PFSK-1 (cell line): Measurements from ENCODE around the gene TMEM109.

Source experiments
- FOXP2 ChIP-seq: optimal IDR thresholded peaks from 2 replicates; pipeline ENCODE3; 2011; ENCODE audit warnings: borderline replicate concordance, control low read depth, inconsistent platforms; ENCODE audit not compliant: insufficient read depth; ENCODE audit errors: extremely low read length, extremely low read depth
- POLR2AphosphoS5 ChIP-seq: IDR thresholded peaks from 2 replicates; pipeline ENCODE4 v1.6.1; 2012; ENCODE audit warnings: low read depth, mild to moderate bottlenecking, control low read depth, low read length, moderate library complexity
- SIN3A ChIP-seq: IDR thresholded peaks from 2 replicates; pipeline ENCODE4 v1.6.1; 2012; ENCODE audit warnings: mild to moderate bottlenecking, low read length, moderate library complexity, borderline replicate concordance; ENCODE audit not compliant: insufficient read depth
- TAF1 ChIP-seq: IDR thresholded peaks from 2 replicates; pipeline ENCODE4 v1.6.1; 2012; ENCODE audit warnings: low read length, control low read depth, borderline replicate concordance; ENCODE audit not compliant: insufficient read depth
- TF ChIP-seq, protein P1 (sequence below), 2 experiments: IDR thresholded peaks; 2 replicates each; pipeline versions ENCODE4 v1.6.1 to v1.8.0; 2011 to 2012; ENCODE audit warnings: low read depth in 2 of 2, low read length in 2 of 2, control low read depth in 1 of 2, inconsistent platforms in 1 of 2, mild to moderate bottlenecking in 1 of 2, moderate library complexity in 1 of 2; ENCODE audit not compliant: insufficient read depth in 1 of 2

Gene TMEM109

DNA sequence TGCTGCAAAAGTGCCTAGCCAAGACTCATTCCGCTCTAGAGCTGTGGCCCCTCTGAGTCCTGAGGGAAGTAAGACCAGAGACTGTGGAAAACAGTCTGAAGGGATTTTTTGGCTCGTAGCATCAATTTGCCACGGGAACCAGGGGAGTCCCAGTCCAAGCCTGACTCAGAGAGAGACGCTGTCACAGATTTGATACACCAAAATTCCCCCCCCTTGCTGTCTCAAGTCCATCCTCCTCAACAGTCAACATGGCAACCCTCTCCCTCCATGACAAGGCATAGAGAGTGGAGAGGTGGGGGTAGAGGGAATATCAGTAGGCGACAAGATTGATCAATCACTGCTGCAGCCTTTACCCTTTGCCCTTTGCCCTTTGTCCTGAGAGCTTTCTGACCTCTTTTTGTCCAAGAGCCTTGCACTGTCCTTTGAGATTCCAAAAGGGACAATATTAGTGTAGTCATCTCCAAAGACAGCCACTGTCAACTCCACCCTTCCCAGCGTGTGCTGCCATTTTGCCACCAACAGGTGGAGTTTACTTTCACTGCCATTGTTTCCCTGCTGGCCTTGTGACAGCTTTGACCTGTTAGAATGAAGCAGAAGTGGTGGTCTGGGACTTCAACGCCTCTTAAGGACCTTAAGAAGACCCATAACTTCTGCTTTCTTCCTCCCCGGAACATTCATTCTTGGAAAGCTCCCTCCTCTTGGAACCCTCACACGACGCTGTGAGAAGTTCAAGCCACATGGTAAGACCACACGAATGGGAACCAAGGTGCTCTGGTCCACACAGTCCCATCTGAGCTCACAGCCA lies 30.7 kb downstream of the TMEM109 start:
- no peak for TF ChIP-seq FOXP2
- no peak for TF ChIP-seq SIN3A
- TF ChIP-seq TAF1 = no peak
- TF ChIP-seq, protein P1, sequence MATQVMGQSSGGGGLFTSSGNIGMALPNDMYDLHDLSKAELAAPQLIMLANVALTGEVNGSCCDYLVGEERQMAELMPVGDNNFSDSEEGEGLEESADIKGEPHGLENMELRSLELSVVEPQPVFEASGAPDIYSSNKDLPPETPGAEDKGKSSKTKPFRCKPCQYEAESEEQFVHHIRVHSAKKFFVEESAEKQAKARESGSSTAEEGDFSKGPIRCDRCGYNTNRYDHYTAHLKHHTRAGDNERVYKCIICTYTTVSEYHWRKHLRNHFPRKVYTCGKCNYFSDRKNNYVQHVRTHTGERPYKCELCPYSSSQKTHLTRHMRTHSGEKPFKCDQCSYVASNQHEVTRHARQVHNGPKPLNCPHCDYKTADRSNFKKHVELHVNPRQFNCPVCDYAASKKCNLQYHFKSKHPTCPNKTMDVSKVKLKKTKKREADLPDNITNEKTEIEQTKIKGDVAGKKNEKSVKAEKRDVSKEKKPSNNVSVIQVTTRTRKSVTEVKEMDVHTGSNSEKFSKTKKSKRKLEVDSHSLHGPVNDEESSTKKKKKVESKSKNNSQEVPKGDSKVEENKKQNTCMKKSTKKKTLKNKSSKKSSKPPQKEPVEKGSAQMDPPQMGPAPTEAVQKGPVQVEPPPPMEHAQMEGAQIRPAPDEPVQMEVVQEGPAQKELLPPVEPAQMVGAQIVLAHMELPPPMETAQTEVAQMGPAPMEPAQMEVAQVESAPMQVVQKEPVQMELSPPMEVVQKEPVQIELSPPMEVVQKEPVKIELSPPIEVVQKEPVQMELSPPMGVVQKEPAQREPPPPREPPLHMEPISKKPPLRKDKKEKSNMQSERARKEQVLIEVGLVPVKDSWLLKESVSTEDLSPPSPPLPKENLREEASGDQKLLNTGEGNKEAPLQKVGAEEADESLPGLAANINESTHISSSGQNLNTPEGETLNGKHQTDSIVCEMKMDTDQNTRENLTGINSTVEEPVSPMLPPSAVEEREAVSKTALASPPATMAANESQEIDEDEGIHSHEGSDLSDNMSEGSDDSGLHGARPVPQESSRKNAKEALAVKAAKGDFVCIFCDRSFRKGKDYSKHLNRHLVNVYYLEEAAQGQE (IDR thresholded peaks at IDR 0.05; ENCODE audit: insufficient read depth in 1 of 2, low read depth in 2 of 2, low read length in 2 of 2) = no peak
- TF ChIP-seq POLR2AphosphoS5 = no peak

DNA sequence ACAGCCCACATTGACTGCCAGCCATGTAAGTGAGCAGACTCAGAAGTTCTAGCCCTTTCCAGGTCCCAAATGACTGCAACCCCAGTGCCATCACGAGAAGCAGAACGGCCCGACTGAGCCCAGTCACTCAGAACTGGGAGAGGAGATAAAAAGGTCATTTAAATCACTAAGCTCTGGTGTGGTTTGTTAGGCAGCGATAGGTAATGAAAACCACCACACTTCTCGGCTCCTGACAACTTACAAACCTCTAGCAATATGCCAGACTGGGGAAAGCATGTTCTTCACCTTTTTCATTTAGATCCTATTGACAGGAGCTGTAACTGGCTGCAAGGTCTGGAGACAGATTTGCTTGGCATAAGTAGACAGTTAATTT lies 31.3 kb downstream of the TMEM109 start:
- TF ChIP-seq, protein P1 (IDR thresholded peaks at IDR 0.05; ENCODE audit: insufficient read depth in 1 of 2, low read depth in 2 of 2, low read length in 2 of 2) = no peak
- TF ChIP-seq SIN3A (no peak), POLR2AphosphoS5 (no peak), TAF1 (no peak), FOXP2 (no peak)

DNA sequence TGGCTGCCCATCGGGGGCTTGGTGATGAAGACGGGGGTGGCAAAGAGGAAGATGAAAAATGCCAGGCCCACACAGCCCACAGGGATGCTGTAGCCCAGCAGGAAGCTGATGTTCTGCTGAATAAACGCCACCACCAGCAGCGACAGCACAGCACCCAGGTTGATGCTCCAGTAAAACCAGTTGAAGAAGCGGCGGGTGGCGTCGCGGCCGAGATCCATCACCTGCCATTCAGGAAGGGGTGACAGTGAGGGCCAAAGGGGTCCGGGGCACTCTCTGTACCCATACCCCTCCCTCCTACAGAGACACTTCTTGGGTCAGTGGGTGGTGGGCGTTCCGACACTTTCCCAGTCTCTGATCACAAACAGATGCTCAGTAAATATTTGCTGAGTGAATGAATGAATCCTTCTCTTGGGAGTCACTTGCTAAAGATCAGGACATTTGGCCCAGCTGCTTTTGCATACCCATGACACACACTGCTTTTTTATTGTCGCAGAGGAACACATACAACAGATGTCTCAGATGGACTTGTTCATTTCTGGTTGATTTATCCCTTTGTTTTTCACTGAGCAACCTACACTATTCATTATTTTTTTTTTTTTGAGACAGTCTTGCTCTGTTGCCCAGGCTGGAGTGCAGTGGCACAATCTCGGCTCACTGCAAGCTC lies 32.8 kb downstream of the TMEM109 start:
- TF ChIP-seq FOXP2 = no peak
- no peak for TF ChIP-seq POLR2AphosphoS5
- no peak for TF ChIP-seq SIN3A
- TF ChIP-seq TAF1 = no peak
- TF ChIP-seq, protein P1 (IDR thresholded peaks at IDR 0.05; ENCODE audit: insufficient read depth in 1 of 2, low read depth in 2 of 2, low read length in 2 of 2) = no peak

DNA sequence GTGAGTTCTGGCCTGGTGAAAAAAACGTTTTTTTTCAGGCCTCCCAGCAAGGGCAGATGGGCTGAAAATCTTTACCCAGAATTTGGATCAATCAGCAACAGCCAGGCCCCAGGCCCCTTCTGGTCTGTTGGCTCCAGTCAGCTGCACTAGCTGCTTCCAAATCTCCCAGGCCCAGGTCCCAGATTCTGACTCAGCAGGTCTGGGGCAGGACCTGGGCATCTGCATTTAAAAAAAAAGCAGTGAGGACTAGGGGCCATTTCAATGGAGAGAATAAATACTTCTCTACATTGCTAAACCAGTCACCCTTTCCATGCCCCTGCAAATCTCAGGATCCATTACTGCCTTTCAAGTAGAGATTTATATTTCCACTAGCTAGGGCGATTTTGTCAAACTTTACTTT lies 33.7 kb downstream of the TMEM109 start:
- TF ChIP-seq POLR2AphosphoS5 (no peak), SIN3A (no peak), FOXP2 (no peak), TAF1 (no peak)
- TF ChIP-seq, protein P1 (IDR thresholded peaks at IDR 0.05; ENCODE audit: insufficient read depth in 1 of 2, low read depth in 2 of 2, low read length in 2 of 2) = no peak
